ENCODE measurements around the gene CDH4.

The CDH4 gene

GRCh38 chr20:61868466-61869090 lies 616.5 kb downstream of the CDH4 start:
- DNase-seq (ENCODE audit: low read depth) = no peak

- DNase-seq (ENCODE audit: low read depth) = no peak
These were observed 617.9 kb downstream of the CDH4 start for GRCh38 chr20:61869750-61870507.

GRCh38 chr20:61871160-61871559 lies 619.1 kb downstream of the CDH4 start:
- DNase-seq (ENCODE audit: low read depth) = no peak

GRCh38 chr20:61871913-61872312 lies 619.9 kb downstream of the CDH4 start:
- no peak for DNase-seq (ENCODE audit: low read depth)

DNA sequence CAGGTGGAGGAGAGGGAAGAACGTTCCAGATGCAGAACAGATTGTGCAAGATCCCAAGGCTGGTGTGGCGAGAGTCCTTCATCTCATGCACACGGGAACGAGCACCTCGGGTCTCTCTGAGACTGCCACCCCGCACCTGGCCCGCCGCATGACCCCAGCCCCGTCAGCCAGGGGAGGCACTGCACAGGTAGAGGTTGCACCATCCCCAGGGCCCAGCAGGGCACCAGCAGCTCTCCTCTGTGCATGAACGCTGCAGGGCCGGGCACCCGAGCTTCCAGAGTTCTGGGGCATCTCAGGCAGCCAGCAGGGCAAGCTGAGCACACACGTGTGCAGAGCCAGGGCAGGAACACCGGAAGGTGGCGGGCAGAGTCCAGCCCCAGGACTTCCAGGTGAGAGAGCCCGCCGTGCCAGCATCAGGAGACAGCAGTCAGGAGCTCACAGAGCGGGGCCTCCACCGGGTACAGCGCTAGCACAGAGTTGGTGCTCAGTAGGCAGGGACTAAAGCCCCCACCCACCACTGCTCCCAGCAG lies 620.4 kb downstream of the CDH4 start:
- DNase-seq (ENCODE audit: low read depth) = no peak

DNA sequence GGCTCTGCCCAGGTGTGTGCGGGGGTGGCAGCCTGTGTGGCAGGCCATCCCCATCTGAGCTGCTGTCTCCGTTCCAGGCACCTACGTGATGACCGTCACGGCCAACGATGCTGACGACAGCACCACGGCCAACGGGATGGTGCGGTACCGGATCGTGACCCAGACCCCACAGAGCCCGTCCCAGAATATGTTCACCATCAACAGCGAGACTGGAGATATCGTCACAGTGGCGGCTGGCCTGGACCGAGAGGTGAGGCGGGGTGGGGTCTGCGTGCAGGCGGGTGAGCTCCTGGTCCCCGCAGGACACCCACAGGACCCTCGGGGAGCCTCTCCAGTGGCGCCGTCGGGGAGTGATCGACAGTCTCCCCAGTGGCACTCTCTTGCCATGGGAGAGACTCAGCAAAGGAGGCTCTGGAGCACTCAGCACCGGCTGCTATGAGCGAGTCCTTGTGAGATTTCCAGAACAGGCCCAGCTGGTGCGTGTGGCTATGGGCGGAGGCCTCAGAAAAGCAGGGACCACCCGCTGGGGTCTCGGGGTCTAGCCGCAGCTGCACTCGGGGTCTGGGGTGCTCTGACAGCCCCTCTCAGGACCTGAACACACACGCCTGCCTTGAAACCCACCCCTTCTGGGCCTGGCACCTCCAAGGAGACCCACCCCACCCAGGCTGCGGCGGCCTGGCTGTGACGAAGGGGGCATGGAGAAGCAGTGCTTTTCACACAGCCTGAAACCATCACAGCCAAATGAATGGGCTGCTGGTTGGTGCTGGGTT lies 621.8 kb downstream of the CDH4 start:
- no peak for DNase-seq (ENCODE audit: low read depth)

- DNase-seq (ENCODE audit: low read depth) = no peak
These were observed 622.5 kb downstream of the CDH4 start for GRCh38 chr20:61874421-61875068.

DNA sequence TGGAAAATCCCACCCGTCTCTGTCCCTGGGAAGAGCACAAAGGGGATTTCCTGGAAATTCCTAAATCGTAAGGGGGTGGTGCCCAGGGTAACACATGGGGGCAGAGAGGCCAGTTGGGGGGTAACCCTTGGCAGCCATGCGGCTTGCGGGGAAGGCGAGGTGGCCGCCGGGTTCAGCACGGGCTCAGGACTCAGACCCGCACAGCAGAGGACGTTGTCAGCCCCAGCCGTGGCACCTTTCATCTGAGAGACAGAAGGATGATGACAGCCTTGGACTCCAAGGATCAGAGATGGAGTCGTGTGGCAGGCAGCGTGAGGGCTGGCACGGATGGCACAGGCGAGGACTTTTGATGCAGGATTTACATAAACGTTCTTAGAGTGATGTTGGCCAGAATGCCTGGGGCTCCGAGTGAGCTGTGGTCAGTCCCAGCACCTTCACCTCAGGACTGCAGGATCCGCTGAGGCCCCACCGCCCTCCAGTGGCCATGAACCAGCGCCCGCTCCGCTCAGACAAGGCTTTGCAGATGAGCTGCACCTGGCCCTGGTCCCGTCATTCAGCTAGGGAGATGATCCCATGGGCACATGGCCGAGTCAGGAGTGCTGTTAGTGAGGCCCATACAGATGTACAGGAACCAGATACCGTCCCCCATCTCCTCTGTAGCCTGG lies 623.3 kb downstream of the CDH4 start:
- no peak for DNase-seq (ENCODE audit: low read depth)

GRCh38 chr20:61875996-61876395 lies 623.9 kb downstream of the CDH4 start:
- no peak for DNase-seq (ENCODE audit: low read depth)

GRCh38 chr20:61876952-61877728 lies 625.1 kb downstream of the CDH4 start:
- DNase-seq (ENCODE audit: low read depth) = no peak

DNA sequence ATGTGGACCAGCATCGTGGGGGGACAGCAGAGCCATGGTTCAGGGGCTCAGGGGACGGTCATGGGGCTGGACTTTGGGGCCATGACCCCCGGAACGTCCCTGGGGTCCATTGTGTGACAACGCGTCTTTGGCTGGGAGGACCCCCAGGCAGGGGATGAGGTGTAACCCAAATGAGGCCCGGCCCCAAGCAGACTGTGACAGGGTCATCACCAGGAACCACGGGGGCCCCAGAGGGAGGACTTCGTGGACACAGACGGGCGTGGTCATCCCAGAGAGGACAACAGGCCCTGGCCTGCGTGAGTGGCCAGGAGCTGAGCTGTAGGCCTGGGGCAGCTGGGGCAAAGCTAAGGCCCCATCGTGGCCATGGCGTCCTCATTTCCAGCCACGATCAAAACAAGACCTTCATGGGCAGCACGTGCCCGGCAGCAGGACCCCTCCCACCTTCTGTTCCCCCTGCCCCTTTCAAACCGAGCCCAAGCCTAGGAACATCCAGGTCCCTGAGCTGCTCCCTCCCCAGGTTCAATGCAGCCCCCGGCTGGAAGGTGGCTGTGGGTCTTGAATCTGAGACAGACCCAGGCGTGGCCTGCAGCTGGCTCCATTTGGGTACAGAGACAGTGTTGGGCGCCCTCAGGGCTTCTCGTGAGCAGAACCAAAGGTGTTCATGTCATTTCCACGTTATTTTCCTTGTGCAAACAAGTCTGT lies 625.9 kb downstream of the CDH4 start:
- DNase-seq (ENCODE audit: low read depth) = no peak

DNA sequence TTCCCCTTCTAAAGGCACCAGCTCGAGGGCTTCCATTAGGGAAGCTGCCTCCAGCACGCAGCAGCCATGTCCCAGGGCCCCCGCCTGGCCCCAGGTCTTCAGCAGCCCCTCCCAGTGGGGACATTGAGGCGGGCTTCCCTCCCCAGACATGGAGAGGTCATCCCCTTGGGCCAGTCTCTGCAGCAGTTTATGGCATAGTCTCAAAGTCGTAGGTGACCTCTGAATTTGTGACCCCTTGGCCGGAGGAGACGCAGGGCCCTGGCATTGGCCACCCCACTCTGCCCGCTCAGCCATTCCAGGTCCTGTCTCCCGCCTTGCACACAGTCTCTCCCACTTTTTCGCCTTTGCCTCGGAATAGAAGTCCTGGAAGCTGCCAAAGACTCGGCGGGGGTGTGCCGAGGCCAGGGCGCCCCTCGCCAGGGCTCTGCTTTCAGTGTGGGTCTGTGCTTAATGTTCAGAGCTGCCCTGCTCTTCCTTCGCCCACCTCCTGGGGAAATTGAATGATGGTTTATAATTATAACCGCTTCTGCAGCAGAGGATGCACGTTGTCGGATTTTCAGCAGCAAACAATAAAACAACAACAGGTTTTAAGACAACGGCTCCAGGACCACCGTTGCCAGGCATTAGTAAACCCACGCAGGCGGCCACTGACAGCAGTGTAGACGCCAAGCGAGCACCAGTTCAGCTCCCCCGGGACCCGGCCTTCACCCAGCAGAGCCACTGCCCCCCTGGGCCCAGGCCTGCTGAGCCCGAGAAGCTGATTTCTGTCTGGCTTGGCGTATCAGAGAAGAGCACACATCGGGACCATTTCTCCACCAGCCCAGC lies 626.6 kb downstream of the CDH4 start:
- DNase-seq (ENCODE audit: low read depth) = no peak

- no peak for DNase-seq (ENCODE audit: low read depth)
These were observed 627.2 kb downstream of the CDH4 start for GRCh38 chr20:61879303-61879620.

DNA sequence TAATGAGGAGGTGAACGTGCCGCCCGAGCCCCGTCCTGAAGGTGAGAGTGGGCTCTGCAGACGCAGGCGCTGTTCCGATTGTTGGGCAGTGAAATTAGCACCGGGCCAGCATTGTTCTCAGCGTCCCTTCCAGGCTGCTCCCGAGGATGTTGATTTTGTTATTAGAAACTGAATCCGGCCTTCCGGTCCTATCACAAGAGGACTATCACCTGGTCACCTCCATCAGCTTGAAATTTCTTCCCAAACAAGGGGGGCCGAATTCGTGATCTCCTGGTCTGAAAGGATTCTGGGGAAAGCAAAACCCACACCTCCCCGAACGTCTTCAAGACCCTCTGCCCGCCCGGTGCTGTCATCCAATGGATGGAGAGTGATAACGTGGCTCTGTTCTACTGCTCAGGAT lies 627.6 kb downstream of the CDH4 start:
- no peak for DNase-seq (ENCODE audit: low read depth)

DNA sequence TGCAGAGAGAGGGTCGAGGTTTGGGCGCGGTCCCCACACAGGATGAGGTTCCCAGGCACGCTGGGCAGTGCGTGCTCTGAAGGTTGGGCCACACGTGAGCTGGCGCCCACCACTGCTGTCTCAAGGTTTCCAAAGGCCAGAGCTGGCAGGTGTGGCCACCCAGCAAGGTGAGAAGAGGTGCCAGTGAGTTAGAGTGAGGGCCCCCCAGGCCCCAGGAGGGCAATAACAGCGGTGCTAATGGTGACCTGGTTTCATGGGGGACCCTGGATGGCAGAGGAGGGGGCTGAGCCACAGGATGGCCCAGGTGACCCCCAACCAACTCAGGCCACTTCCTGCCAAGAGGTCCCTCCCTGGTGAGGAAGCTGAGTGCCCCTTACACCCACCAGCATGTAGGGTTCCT lies 628.6 kb downstream of the CDH4 start:
- DNase-seq (ENCODE audit: low read depth) = no peak

DNA sequence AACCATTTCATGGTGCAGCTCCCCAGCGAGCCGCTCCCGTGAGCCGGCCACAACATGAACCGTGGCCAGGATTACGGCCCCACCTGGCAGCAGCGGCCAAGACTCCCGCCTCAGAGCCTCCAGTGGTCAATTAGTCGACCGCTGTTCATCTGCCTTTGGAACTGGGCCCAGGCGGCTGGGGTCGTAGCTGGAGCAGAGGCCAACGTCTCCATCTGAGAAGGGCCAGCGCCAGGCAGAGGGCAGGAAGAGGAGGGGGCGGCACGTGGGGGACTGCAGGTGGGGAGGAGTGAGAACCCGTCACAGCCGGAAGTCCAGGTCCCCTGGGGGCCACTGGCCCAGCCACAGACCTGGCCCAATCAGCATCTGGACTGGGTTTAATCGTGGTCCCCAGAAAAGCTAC lies 629.4 kb downstream of the CDH4 start:
- DNase-seq (ENCODE audit: low read depth) = no peak

DNA sequence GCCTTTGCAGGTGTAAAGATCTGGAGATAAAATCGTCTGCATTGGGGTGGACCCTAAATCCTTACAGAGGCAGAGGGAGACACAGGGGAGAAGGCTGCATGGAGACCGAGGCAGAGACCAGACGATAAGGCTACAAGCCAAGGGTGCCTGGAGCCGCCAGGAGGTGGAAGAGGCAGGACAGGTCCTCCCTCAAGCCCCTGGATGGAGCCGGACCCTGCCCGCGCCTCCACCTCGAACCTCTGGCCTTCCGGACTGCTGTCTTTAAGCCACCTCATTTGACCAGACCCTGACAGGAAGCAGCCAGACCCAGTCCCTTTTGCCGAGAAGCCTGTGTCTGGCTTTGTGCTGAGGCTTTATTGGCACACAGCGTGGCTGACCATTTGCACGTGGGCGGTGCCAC lies 629.8 kb downstream of the CDH4 start:
- DNase-seq (ENCODE audit: low read depth) = no peak

GRCh38 chr20:61882716-61883615 lies 630.9 kb downstream of the CDH4 start:
- DNase-seq (ENCODE audit: low read depth) = no peak
